Epithelial cell of esophagus (primary cell): Measurements from ENCODE around the gene SGTA.

Experiments used
- DNase-seq: peaks from one replicate; pipeline ENCODE4 v3.0.0; 2010; ENCODE audit warnings: low read depth
- H3K4me3 ChIP-seq: 2 replicates; pipeline ENCODE4 v1.5.1; 2011; ENCODE audit warnings: mild to moderate bottlenecking, low read length, control low read depth
- CTCF ChIP-seq: IDR thresholded peaks from 2 replicates; pipeline ENCODE4 v1.5.1; 2011; ENCODE audit warnings: low read depth, mild to moderate bottlenecking, low read length, control low read depth, inconsistent platforms; ENCODE audit not compliant: insufficient read depth; ENCODE audit errors: missing control alignments

Gene SGTA

GRCh38 chr19:2804156-2805004, 21.3 kb upstream of the SGTA start:
- no peak for DNase-seq

GRCh38 chr19:2803486-2804155, 20.5 kb upstream of the SGTA start:
- H3K4me3 ChIP-seq: no peak overlapping the region
- no peak for DNase-seq
- no peak for TF ChIP-seq CTCF

More at GRCh38 chr19:2804156-2805004, 21.3 kb upstream of the SGTA start:
- H3K4me3 ChIP-seq: no peak overlapping the region
- no peak for TF ChIP-seq CTCF

- no peak for TF ChIP-seq CTCF
- no peak overlapping the region for H3K4me3 ChIP-seq
These were observed 19.8 kb upstream of the SGTA start for GRCh38 chr19:2802826-2803225.

GRCh38 chr19:2800506-2800905, 17.4 kb upstream of the SGTA start:
- TF ChIP-seq CTCF: no peak
- DNase-seq: no peak
- H3K4me3 ChIP-seq: no peak overlapping the region

More at GRCh38 chr19:2802826-2803225, 19.8 kb upstream of the SGTA start:
- no peak for DNase-seq

- TF ChIP-seq CTCF: no peak
- DNase-seq: no peak
These were observed 16.4 kb upstream of the SGTA start for GRCh38 chr19:2799273-2800020.

GRCh38 chr19:2798733-2799132, 15.7 kb upstream of the SGTA start:
- DNase-seq: no peak
- no peak for TF ChIP-seq CTCF
- H3K4me3 ChIP-seq: no peak overlapping the region

More at GRCh38 chr19:2799273-2800020, 16.4 kb upstream of the SGTA start:
- H3K4me3 ChIP-seq: no peak overlapping the region
